ENCODE measurements around the gene RNASEL.

RNASEL gene

DNA sequence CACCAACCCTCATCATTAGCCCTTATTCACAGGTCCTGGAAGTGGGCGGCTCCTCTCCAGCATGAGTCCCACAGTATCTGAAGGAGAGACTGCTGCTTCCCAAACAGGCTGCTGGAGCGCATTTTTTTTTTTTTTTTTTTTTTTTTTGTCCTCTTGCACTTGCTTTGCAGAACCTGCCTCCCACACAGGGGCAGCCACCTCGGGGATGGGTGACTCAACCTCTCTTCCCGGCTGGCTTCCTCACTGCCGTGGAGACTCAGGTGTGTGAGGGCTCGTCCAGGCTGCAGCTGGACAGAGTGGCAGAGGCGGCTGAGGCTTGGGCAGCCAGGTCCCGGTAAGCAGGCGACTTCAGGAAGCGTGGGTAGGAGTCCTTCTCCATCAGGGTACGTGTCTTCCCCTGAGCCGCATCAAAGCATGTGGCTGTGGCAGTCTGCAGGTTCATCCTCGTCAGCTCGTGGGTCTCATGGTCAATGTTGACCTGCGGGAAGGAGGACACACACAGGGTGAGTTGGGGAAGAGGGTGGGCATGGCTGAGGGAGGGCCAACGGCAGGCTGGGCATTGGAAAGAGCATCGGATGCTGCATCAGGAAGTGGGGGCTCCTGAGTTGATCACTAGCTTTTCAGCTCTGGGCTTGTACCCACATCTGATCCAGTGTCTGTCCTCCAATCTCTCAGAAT is 11.1 kb upstream of the RNASEL start:
- DNase-seq, result no peak

DNA sequence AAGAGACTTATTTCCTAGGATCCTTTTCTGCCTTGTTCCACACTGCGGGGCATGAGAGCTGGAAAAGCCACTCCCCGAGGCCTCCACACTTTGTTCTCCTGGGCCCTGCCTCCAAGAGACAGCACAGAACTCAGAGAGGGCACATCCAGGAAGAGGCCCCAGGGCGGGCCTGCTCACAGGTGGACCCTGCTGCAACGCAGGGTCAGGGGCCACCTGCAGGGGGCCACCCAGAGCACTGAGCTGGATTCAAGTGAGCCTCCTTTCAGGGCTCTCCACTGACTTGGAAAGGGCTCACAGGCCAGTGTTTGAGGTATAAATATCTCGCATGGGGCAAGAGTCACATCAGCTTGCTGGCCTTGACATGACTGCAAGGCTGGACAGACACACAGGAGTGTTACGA is 10.3 kb upstream of the RNASEL start:
- no peak for DNase-seq

DNA sequence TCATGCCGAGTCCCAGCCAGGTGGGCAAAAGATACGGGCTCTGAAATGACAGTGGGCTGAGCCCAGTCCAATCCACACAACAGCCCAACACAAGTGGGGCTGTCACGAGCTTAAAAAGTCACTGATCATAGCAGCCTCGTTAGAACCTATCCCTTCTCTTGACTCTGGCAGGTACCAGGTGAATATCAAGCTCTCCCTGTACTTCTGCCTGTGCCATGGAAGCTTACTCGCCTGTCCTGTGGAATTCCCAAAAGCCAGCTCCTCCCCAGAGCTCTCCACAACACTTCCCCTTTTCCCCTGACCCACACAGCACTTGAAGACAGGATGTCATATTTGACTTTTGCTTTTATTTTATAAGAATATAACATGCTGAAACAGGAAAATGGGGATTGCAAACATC is 9.2 kb upstream of the RNASEL start:
- DNase-seq, result no peak

DNA sequence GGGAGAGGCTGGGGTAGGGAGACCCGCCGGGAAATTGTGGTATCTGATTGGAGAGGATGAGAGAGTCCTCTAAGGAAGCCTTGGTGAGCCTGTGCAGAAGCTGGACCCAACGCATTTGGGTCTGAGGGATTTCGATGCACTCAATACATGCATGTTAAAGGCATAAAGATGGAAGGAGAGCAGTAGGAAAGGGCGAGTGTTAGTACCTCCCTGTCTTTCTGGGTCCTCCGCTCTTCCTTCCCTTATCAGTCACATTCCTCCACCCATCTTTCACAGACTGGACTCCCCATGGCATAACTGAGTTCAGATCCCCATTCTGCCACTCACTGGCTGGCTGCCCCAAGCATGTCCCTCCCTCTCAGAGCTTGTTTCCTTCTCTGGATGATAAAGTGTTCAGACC is 7.9 kb upstream of the RNASEL start:
- DNase-seq, result no peak

DNA sequence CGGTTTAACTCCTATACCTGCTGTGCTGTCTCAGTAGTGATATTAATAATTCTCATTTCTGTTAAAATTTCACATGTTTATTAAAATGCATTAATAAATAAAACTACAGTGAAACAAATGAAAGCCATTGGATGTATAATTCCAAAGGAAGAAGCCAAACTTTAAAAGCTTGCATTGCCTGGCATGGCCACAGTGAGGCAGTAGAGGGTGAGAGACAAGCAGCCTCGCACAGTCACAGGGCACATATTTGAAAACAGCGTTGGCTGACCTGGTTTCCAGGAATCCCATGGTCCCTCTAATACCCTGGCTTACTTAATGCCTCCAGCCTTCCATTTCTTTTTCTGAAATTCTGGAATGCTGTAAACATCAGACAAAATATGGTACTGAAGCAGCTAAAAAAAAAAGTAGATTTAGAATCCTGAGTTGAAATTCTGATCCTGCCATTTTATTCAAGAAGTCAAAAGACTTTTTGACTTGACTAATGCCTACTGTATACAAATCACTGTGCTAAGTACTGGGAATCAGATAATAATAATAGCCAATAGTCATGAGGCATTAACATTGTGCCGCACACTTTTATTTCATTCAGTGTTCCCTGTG is 6.7 kb upstream of the RNASEL start:
- DNase-seq, result peak; percentile 52 to 69

DNA sequence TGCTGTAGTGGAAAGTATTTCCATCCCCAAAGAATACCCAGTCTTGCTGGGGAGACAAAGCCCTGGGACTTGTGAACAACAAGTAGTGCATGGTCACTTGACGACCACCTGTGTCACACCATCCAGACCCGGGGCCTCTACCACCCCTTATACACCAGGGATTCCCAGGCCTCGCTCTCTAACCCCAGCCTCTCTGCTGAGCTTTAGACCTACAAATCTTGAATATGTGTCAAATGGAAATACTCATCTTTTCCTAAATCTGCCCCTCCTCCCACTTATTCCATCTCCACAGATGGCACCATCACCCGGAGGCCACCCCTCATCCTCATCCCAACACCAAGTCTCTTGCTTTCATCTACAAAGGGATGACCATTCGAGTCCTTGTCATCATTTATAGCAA is 875 bp upstream of the RNASEL start:
- no peak for DNase-seq

DNA sequence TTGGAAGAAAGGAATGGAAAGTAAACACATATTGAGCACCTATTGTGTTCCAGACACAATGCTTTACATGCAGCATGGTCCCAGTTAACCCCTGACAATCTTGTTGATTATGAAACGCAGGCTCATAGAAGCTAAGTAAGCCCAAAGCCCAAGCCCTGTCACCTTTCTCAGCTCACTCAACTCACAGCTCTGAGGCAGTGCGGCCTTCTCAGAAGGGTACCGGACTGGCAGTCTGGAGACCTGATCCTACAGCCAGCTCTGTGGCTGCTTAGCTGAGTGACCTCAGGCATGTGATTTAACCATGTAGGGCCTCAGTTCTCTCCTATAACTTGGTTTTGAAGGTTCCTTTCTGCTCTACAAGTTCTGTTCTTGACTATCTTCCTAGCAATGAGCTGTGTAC is 464 bp upstream of the RNASEL start:
- no peak for DNase-seq

DNA sequence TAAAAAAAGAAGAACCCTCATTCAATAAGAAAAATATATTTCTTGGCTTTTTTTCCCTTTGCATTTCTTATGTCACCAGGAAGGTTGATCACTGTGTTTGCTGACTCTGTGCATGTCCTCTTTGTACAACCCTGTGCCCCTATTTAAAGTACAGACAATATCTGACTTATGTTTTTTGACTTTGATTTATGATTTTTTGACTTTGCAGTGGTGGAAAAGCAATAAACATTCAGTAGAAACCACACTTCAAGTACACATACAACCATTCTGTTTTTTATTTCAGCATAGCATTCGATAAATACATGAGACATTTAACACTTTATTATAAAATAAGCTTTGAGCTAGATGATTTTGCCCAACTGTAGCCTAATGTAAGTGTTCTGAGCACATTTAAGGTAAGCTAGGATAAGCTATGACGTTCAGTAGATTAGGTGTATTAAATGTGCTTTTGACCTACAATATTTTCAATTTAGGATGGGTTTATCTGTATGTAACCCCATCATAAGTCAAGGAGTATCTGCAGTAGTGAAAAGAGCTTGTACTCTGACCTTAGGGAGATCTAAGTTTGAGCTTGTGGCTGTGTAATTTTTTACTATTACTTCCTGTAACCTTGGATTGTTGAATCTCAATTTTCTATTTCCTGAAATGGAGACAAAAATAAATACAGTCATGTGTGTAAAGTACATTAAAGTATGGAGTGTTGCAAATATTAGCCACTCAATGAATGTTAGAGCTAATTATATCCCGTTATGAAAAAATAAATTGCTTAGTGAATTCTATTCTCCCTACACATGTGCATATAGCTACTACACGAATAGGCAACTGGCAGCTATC is 1.2 kb downstream of the RNASEL start:
- no peak for DNase-seq

DNA sequence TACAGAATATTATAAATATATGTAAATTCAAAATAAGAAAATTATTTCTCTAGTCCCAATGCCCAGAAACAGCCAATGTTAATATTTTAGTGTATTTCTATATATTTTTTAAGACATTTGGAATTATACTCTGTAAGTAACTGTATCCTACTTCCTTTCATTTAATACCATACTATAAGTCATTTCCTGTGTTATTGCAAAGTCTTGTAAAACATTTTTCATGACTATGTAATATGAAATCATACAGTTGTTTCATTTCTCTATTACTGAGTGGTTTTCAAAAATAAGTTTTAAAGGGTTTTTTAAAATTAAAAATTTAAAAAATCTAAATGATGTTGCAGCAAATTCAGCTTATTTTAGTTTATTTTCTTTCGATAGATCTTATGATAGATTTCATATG is 2.0 kb downstream of the RNASEL start:
- no peak for DNase-seq

DNA sequence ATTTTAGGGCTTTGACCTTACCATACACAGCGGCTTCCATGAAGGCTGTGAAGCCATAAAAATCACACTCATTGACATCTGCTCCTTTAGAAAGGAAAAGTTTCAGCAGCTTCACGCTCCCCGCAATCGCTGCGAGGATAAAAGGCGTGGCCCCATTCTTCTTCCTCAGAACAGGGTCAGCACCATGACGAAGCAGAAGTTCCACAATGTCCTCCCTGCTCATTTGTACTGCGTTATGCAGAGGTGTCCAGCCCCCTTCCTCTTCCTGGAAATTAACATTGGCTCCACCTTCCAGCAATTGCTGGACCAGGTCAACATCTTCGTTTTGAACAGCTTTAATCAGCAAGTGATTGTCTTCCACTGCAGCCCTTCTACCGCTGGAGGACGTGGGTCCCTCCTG is 2.7 kb downstream of the RNASEL start:
- DNase-seq, result no peak

DNA sequence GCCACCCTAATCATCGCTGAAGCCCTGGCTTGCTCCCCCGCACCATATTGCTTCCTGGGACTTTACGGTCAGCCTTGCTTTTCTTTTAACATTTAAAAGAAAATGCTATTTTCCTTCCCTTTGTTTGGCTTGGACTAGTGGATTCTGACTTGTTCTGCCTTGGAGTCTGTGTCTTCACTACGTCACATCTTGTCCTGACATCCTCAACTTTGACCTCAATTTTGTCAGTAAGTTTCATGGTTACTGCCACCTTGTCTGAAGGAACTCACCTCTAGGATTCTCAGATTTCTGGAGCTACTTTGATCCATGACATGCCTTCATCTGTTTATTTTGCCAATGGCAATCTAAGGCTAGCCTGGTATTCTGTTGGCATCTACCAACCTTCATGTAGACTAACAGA is 4.3 kb downstream of the RNASEL start:
- DNase-seq, result no peak

DNA sequence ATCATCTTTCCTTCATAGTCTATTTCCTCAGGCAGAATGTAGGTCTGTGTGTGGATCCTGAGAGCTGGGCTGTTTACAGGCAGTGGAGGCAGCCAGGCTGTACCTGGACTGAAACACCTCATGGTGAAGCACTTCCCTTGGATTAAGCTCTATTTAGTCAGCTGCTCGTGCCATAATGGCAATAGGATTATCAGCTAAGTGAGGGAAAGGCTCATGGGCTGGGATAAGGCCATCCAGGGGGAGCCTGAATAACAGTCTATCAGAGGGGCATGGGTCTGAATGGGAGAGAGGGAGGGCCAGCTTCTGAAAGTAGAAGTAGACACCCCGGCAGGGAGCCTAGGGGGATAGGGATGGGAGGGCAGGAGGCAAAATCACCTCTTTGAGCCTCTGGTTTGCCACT is 8.3 kb downstream of the RNASEL start:
- no peak for DNase-seq

DNA sequence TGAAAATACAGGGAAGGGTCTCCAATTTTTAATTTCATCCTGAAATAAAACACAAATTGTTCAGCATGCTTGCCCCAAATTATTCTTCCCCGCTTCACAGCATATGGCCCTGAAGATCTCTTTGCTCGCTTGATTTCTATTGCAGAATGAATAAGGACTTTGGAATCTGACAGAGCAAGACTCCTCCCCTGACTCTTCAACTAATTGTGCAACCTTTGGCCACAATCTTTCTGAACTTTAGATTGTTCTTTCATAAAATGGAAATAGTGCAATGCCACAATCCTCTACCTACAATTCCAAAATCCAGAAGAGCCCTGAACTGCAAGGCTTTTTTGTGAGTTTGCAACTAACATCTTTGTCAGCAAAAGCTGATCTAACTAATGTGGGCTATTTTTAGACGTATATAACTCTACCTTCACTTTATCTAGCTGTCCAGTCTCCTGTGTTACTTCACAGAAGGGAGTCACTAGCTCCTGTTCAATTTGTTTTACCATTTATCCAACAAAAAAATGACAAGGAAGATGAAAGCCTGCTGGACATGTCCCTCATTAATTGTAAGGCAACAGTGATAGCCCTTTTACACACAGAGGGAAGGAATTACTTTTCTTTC is 13.4 kb downstream of the RNASEL start:
- DNase-seq, result no peak

DNA sequence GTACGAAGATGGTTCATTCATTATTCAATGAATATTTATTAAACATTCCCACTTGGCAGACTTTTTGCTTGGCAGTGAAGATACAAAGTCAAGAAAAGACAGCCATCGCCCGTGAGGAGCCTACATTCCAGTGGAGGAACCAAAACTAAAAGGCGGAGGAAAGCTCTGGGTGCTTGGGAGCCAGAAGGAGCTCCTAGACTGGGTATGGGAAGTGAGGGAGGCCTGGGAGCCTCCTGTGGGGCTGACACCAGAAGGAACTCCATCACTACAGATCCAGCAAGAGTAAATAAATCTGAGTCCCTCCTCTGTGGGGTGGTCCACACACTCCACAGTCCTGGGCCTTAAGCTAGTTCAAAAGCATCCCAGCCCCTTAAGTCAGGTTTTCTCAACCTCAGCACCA is 14.9 kb downstream of the RNASEL start:
- DNase-seq, result no peak

DNA sequence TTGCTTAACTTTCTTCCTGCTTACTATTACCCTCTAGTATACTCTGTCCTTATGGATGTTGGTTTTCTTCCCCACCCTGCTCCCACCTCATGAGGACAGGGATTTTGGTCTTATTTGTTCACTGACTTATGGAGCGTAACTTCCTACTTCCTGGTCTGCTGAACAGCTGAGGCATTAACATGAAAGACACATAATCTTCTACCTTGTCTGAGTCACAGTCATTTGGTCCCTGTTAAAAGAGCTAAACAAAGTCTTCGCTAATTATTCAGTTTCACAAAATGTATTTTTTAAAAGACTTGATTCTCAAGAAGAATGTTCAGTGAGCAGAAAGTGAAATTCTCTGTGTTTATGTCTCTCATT is 18.5 kb downstream of the RNASEL start:
- no peak for DNase-seq

DNA sequence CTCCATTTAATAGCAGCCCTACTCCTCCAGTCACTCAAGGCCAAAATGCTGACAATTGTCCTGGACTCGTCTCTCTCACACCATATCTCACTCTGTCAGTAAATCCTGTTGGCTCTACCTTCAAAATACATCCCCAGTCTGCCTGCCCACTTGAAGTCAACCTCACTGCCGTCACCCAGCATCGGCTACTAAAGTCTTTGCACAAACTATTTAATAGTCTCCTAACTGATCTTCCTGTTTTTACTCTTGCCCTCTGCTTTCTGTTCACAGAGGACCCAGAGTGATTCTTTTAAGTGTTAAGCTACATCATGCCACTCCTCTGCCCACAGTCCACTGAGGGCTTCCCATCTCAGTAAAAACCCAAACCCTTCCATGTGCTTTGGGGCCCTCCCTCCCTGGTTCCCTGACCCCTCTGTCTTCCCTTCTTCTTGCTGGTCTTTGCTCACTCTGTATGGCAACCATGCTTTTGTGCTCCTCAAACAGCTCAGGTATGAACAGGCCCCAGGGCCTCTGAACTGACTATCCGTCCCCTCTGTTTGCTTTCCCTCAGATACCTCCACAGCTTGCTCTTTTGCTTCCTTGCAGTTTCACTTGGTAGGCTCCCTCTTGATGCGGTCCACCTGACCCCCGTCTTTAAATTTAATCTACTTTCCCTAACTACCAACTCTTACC is 19.0 kb downstream of the RNASEL start:
- DNase-seq, result no peak

DNA sequence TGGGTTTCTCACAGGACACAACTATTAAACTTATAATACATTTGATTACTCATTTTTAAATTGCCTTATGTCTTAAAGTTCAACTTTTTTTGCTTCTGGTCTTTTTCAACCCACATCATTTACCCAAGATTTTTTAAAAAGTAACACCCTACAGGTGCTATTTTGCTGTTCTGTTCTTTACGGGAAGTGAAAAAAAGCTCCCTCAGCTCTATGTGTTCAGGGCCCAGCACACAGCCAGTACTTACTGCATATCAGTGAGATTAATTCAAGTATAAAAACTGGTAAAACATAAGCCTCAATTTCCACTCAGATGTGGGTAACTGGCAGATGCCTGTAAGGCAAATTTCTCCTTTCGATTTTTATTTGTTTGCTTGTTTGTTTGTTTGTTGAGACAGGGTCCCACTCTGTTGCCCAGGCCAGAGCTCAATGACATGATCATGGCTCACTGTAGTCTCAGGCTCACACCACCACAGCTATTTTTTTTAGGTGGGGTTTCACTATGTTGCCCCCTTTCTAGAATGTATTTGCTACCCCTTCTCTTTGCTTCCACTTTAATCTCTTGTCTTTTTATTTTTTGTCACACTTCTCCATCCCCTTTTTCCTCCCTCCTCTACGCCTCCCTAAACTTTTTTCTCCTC is 20.3 kb downstream of the RNASEL start:
- no peak for DNase-seq

DNA sequence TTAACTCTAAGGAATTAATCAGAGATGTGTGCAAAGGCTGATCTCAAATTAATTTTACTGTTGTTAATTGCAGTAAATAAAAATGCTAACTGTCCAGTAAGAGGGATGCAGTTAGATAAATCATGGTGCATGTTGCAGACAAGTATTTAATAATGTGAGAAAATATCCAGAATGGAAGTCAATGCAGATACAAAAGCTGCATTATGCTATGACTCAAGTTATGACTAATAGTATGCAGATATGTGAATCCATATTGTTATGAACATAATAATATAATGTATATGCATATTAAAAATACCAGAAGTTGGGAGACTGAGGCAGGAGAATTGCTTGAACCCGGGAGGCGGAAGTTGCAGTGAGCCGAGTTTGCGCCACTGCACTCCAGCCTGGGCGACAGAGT is 21.4 kb downstream of the RNASEL start:
- DNase-seq, result no peak

DNA sequence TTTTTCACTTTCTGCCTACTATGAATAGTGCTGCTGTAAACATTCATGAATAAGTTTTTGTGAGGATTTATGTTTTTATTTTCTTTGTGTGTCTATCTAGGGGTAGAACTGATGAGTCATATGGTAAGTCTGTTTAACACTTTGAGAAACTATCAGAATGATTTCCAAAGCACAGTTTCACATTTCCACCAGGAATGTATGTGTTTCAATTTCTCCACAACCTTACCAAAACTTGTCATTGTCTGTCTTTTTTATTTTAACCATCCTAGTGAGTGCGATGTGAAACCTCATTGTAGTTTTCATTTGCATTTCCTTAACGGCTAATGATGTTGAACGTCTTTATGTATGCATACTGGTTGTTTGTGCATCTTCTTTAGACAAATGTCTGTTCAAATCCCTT is 23.5 kb downstream of the RNASEL start:
- DNase-seq, result no peak

DNA sequence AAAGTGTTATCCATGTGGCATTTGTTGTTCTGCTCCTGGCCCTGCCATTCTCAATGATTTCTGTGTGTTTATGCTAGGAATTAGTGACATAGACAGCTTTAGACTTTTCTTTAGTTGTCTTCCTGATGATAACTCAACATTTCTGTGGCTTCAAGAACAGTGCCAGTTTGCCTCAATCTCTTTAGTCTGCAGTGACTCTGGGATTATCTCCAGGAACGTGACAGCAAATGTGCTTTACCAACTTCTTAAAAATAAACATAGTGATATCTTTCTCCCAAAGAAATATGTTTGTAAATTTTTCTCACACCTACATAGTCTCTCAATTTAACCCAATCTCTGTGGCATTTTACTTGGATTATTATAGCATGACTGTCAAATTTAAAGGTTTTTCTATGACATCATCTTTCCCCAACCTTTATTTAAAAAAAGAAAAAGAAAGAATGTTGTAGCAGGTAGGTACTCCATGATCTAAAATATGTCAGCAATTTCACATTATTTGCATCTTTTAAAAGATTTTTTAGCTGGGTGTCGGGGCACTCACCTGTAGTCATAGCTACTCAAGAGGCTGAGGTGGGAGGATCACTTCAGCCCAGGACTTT is 24.6 kb downstream of the RNASEL start:
- DNase-seq, result no peak

DNA sequence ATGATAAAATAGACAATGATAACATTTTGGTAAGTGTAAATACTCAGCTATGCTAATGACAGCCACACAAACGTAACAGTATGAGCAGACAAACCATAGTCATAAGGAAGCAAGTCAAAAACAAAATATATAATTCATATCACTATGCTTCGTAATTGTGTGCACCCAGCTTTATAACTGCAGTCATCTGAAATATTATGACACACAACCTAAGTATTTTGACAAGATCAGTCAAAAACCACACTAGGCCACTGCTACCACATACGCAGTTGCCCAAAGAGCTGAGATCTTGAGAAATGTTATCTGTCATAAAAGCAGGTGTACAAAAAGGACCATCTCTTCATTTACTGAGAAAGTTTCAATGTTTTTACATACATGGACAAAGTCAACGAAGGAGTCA is 26.0 kb downstream of the RNASEL start:
- DNase-seq, result no peak

DNA sequence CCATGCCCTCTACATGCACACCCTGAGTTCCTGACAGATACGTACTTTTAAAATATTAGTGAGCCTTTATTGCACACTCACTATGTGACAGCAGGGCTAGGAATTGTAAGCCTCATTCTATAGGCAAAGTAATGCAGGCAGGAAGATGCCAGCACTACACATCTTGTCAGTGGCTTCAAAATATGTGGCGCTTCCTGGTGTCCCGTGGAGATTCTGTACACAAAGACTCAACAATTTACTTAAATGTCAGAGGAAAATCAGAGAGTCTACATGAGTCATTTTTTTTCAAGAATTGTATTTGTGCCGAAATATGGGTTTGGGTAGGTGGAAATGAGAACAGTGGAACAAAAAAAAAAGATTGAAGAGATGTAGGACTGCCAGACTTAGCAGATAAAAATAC is 27.6 kb downstream of the RNASEL start:
- no peak for DNase-seq

All from CD4-positive, alpha-beta T cell treated with Interleukin-1 beta for 1 hour (primary cell).